Lower leg skin (tissue), 4 donors: Measurements from ENCODE around the gene BCAR3. TPM values are rescaled to one million over a fixed set of nuclear protein-coding genes. Genes with fewer than 3 reads are reported as not detected.
A peak's percentile ranks its signal among the peaks of the same experiment; 100 is the strongest.

Experiments
- DNase-seq, 2 donors: peaks; one replicate each; pipeline ENCODE4 v3.0.0-alpha.2; 2019; ENCODE audit warnings: low spot score in 2 of 2
- H3K4me3 ChIP-seq: fragments of 200-600 bp; sonication (generic); 2 replicates; pipeline ENCODE4 v1.5.1; 2017; ENCODE audit warnings: mild to moderate bottlenecking, low read depth; ENCODE audit not compliant: poor library complexity, severe bottlenecking
- POLR2A ChIP-seq, 2 donors: fragments of 450-650 bp; IDR thresholded peaks; one replicate each; pipeline ENCODE4 v1.6.1; 2016 to 2017; ENCODE audit warnings: antibody characterized with exemption in 2 of 2, mild to moderate bottlenecking in 1 of 2, moderate library complexity in 1 of 2
- WGBS, 2 donors: methylation state at CpG; one replicate each; pipeline ENCODE4 v1.1.5; 2018; 5-methylcytosine and 5-hydroxymethylcytosine counted together
- intact Hi-C: fragments of 100-400 bp; cut with DNase I; formaldehyde crosslinking; loops from one replicate; pipeline ENCODE4 v1.15.0; 2023; ENCODE audit warnings: low total_unique reads
- total RNA-seq, 4 donors: library from RNA; depleted of rRNA; stranded (reverse); fragments of >200 nt; gene quantifications; one replicate each; pipeline ENCODE4 v1.1.0, GENCODE V29; 2016
- TF ChIP-seq, protein P1 (sequence below), 3 donors: fragments of 450-650 bp; IDR thresholded peaks; one replicate each; pipeline ENCODE4 v1.5.1; 2016; ENCODE audit warnings: antibody characterized with exemption in 3 of 3, mild to moderate bottlenecking in 3 of 3, moderate library complexity in 2 of 3

The BCAR3 gene
- total RNA-seq, 4 donors from 2014 or later, result 41.8 to 57.5 (median 45.8) TPM

- DNase-seq, result no peak
- intact Hi-C loops, result no loop called here
- no peak for TF ChIP-seq POLR2A (IDR thresholded peaks at IDR 0.05)
- TF ChIP-seq, protein P1, sequence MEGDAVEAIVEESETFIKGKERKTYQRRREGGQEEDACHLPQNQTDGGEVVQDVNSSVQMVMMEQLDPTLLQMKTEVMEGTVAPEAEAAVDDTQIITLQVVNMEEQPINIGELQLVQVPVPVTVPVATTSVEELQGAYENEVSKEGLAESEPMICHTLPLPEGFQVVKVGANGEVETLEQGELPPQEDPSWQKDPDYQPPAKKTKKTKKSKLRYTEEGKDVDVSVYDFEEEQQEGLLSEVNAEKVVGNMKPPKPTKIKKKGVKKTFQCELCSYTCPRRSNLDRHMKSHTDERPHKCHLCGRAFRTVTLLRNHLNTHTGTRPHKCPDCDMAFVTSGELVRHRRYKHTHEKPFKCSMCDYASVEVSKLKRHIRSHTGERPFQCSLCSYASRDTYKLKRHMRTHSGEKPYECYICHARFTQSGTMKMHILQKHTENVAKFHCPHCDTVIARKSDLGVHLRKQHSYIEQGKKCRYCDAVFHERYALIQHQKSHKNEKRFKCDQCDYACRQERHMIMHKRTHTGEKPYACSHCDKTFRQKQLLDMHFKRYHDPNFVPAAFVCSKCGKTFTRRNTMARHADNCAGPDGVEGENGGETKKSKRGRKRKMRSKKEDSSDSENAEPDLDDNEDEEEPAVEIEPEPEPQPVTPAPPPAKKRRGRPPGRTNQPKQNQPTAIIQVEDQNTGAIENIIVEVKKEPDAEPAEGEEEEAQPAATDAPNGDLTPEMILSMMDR (IDR thresholded peaks at IDR 0.05), result no peak
- H3K4me3 ChIP-seq, result no peak overlapping the region
- WGBS, 2 donors, result 83 to 90% methylated on average over 5 of the region's 5 CpGs
Measured at GRCh38 chr1:93668951-93669350, 12.7 kb downstream of the BCAR3 start.

DNA sequence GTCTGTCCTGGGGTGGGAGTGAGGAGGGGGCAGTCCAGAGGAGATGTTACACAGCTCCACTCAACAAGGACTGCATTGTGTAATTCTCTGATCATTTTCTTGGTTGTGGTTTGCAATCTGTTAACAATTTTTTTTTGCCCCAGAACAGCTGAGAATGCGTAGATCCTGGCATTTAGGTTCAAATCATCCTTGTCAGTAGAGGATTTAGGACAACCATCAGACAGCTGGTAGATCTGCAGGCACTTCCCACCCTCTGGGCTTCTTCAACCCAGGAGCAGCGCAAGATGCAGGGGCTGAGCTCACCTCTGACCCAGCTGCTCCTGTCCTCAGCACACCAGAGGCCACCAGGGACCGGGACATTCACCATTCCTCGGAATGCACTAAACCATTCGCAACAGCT, 13.5 kb downstream of the BCAR3 start:
- WGBS, 2 donors, result 82 to 87% methylated on average over 5 of the region's 5 CpGs
- no peak overlapping the region for H3K4me3 ChIP-seq
- peak in 1 of 2 donors; percentile 39 for DNase-seq
- intact Hi-C loops, result no loop called here
- no peak for TF ChIP-seq POLR2A (IDR thresholded peaks at IDR 0.05)
- TF ChIP-seq, protein P1 (IDR thresholded peaks at IDR 0.05), result no peak

DNA sequence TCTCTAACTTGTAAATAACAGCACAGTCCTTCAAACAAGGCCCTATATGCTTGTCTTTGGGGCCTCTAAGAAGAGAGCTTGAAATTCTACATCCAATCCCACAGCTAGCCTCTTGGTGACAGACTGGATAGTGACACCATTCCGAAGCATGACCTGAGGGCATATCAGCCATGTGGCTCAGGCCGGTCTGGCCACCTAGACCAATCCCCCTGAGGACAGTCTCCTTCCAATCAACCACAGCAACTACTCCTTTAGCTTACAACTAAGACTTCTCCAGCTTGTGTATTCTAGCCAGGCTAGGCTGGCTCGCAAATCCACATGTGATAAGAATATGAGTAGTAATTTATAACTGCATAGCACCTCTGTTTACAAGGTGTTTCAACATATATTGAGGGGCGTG, 14.0 kb downstream of the BCAR3 start:
- intact Hi-C loops, result no loop called here
- H3K4me3 ChIP-seq, result no peak overlapping the region
- WGBS, 2 donors, result 85 to 89% methylated on average over 4 of the region's 4 CpGs
- TF ChIP-seq, protein P1 (IDR thresholded peaks at IDR 0.05), result no peak
- no peak for TF ChIP-seq POLR2A (IDR thresholded peaks at IDR 0.05)
- no peak for DNase-seq

DNA sequence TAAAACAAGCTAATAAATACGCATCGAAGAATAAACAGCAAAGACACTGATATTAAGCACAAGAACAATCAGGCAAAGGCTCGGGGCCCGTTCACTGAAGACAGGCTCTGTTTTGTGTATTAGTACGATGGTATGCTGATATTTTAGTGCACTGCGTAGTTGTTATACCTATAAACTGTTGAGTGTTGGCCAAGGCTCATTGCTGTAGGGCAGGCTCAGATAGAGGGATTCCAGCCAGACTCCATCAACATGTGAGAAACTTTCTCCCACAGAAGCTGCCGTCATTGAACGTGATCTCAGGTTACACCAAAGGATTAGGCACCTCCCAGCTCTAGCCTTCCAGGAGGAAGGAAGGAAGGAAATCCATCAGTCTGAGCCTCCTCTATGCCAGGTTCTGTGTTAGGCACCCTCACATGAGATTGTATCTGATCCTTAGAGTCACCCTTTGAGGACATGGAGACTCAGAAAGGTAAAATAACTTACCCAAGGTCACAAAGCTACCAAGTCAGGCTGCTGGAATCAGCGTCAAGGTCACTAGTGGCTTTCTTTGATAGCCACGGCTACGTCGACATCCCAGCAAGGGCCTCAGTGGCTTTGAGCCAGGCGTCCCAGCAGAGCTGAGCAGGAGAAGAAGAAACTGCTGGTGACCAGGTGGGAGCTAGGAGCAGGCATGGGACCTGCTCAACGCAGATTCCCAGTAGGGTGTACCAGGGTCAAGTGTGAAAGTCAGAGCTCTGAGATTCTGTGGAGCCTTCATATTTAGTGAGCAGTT, 14.8 kb downstream of the BCAR3 start:
- 64 to 68% methylated on average over 14 of the region's 14 CpGs for WGBS, 2 donors
- H3K4me3 ChIP-seq, result no peak overlapping the region
- DNase-seq, result peak; percentile 69 to 84
- TF ChIP-seq, protein P1 (IDR thresholded peaks at IDR 0.05), result no peak
- TF ChIP-seq POLR2A (IDR thresholded peaks at IDR 0.05), result no peak
- intact Hi-C loops, result no loop called here

- intact Hi-C loops, result no loop called here
- TF ChIP-seq, protein P1 (IDR thresholded peaks at IDR 0.05), result no peak
- no peak for TF ChIP-seq POLR2A (IDR thresholded peaks at IDR 0.05)
- H3K4me3 ChIP-seq, result no peak overlapping the region
- peak in 1 of 2 donors; percentile 21 for DNase-seq
- 34 to 51% methylated on average over 3 of the region's 3 CpGs for whole genome bisulfite sequencing, 2 donors
Measured at GRCh38 chr1:93665015-93665414, 16.6 kb downstream of the BCAR3 start.
